ENCODE results near the gene GUCY2C. TPM values are rescaled to one million over a fixed set of nuclear protein-coding genes. Genes with fewer than 3 reads are reported as not detected.

GUCY2C gene
- total and polyA plus RNA-seq, 10 of the 15 experiments (the other 5 are each of a cell fraction or from before 2014, with no cell fraction given) = 0.08 to 0.60 (median 0.17) TPM

DNA sequence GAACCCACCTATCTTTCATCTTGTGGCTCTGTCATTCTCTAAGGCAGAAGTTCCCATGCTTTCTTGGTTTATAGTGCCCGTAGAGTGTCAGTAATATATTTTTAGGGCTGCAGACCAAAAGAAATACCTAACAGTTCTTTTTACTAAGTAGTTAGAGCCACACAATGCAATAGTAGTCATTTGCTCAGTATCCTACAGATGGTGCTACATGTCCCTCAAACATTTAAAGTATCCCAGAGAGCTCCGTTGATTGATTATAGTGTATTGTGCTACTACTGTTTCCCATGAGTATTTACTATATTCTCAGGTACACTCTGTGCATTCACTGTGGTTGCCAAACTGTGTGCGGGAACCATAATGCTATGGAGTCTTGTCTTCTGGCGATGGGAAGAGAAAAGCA lies 124.0 kb downstream of the GUCY2C start:
- ATAC-seq = peak; percentile 61
- POLR2A ChIA-PET = interaction anchor here (0.5 kb wide), 1 partner anchor 11 kb away, joined by 4 read pairs; no protein-coding TSS in a partner anchor
- H3K79me2 ChIP-seq (ENCODE audit: control insufficient read depth, insufficient read depth, low read length) = no peaks in the 10 kb centered on the region
- intact Hi-C loops (cut with micrococcal nuclease; ENCODE audit: unreplicated experiment) = loop anchor here (5.0 kb wide), 2 partner anchors 90 to 145 kb away; no protein-coding TSS in a partner anchor
- BruUV-seq (replicated peaks) = no TSS peak
- no peaks in the 10 kb centered on the region for H3K27me3 ChIP-seq (replicated peaks in 1 of 2; ENCODE audit: control insufficient read depth in 2 of 2, insufficient read depth in 2 of 2, low read length in 1 of 2)
- no peak overlapping the region for H3K9ac ChIP-seq (ENCODE audit: control insufficient read depth, insufficient read depth, low read length)
- 51% methylated on average over 4 of the region's 4 CpGs for WGBS (ENCODE audit: insufficient coverage, insufficient replicate concordance, low lambda C conversion rate, missing lambda C conversion rate)
- H2AFZ ChIP-seq (ENCODE audit: control insufficient read depth, low read depth, low read length) = no peak overlapping the region
- in situ Hi-C loops (cut with MboI) = no loop called here
- FAIRE-seq = no peak
- no peak overlapping the region for H3K4me3 ChIP-seq
- H3K27ac ChIP-seq (ENCODE audit: control insufficient read depth, insufficient read depth) = no peak overlapping the region
- H3K36me3 ChIP-seq (ENCODE audit: control insufficient read depth in 2 of 2, insufficient read depth in 2 of 2, low read length in 1 of 2) = no peaks in the 10 kb centered on the region
- SMC1A ChIA-PET (ENCODE audit: uncharacterized antibody, unreplicated experiment) = interaction anchor here (0.9 to 2.2 kb wide), 8 partner anchors 10 to 334 kb away, joined by 3 to 12 read pairs (median 5); no protein-coding TSS in a partner anchor
- no peaks in the 10 kb centered on the region for H4K20me1 ChIP-seq (ENCODE audit: control insufficient read depth, insufficient read depth)
- TF ChIP-seq, protein P1, sequence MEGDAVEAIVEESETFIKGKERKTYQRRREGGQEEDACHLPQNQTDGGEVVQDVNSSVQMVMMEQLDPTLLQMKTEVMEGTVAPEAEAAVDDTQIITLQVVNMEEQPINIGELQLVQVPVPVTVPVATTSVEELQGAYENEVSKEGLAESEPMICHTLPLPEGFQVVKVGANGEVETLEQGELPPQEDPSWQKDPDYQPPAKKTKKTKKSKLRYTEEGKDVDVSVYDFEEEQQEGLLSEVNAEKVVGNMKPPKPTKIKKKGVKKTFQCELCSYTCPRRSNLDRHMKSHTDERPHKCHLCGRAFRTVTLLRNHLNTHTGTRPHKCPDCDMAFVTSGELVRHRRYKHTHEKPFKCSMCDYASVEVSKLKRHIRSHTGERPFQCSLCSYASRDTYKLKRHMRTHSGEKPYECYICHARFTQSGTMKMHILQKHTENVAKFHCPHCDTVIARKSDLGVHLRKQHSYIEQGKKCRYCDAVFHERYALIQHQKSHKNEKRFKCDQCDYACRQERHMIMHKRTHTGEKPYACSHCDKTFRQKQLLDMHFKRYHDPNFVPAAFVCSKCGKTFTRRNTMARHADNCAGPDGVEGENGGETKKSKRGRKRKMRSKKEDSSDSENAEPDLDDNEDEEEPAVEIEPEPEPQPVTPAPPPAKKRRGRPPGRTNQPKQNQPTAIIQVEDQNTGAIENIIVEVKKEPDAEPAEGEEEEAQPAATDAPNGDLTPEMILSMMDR (IDR thresholded peaks at IDR 0.05 in 2 of 3, conservative IDR thresholded peaks at IDR 0.05 in 1 of 3; ENCODE audit: control insufficient read depth in 2 of 3, extremely low read depth in 1 of 3, insufficient read depth in 1 of 3, low read depth in 3 of 3, low read length in 3 of 3) = peak; percentile 14 to 31 (median 23); a peak in 4 of 6 replicates
- TF ChIP-seq SMC3 (IDR thresholded peaks at IDR 0.05; ENCODE audit: borderline replicate concordance, low read length) (peak; percentile 26; the same call in 1 of the 2 replicates), RAD21 (IDR thresholded peaks at IDR 0.05; ENCODE audit: insufficient read depth, low read depth, low read length) (peak; percentile 28; the same call in 1 of the 2 replicates), NR2F1 (conservative IDR thresholded peaks at IDR 0.05) (no peak), GATAD2B (conservative IDR thresholded peaks at IDR 0.05; ENCODE audit: low read depth) (no peak)
- H3K9me3 ChIP-seq (replicated peaks; ENCODE audit: control insufficient read depth, insufficient read depth, low read length) = no peaks in the 10 kb centered on the region; the same call in 2 of the 3 replicates
- RAD21 ChIA-PET (ENCODE audit: unreplicated experiment) = interaction anchor here (0.9 to 2.0 kb wide), 7 partner anchors 46 to 334 kb away, joined by 3 to 9 read pairs (median 3); no protein-coding TSS in a partner anchor
- CTCF ChIA-PET = interaction anchor here (0.6 to 4.9 kb wide), 12 partner anchors 13 to 422 kb away, joined by 3 to 28 read pairs (median 4); no protein-coding TSS in a partner anchor
- H3K4me1 ChIP-seq (ENCODE audit: control insufficient read depth, insufficient read depth, low read length) = peaks cover 2% of the 10 kb centered on the region; the same call in 1 of the 2 replicates
- DNase-seq (ENCODE audit: low read depth, low spot score) = no peak
- H3K4me2 ChIP-seq (ENCODE audit: control insufficient read depth, insufficient read depth) = no peak overlapping the region

All from GM12878 (cell line).